ENCODE measurements around the gene AGPAT4. TPM values are rescaled to one million over a fixed set of nuclear protein-coding genes. Genes with fewer than 3 reads are reported as not detected.

Gene AGPAT4
- total and polyA plus RNA-seq, 2 of the 4 experiments (the other 2 are of a cell fraction): 3.6 to 3.8 TPM

- Histone ChIP-seq H3K27ac (ENCODE audit: insufficient read depth, low read length) (peak overlapping the region; percentile 70), H2BK120ac (ENCODE audit: low read depth, low read length) (peak overlapping the region; percentile 92), H2BK5ac (ENCODE audit: low read depth, low read length, poor library complexity, severe bottlenecking) (peak overlapping the region; percentile 59), H3K36me3 (ENCODE audit: control insufficient read depth, insufficient read depth, low read length) (no peaks in the 10 kb centered on the region), H3K27me3 (ENCODE audit: control insufficient read depth, insufficient read depth, low read length) (no peaks in the 10 kb centered on the region), H3K14ac (replicated peaks; ENCODE audit: low read depth, low read length) (peak overlapping the region; percentile 92), H2AK5ac (ENCODE audit: low read depth, low read length) (no peak overlapping the region; the same call in 1 of the 2 replicates), H3K18ac (ENCODE audit: low read depth, low read length) (peak overlapping the region; percentile 79), H3K9me1 (ENCODE audit: insufficient read depth, low read length) (no peaks in the 10 kb centered on the region), H3K4me2 (ENCODE audit: low read depth, low read length) (peak overlapping the region; percentile 88), H3K9ac (ENCODE audit: low read depth, low read length) (peak overlapping the region; percentile 77), H2AFZ (replicated peaks; ENCODE audit: low read length, poor library complexity) (peak overlapping the region; percentile 92), H4K8ac (ENCODE audit: low read depth in 2 of 2, low read length in 2 of 2) (peak overlapping the region; percentile 78 to 82), H3K9me3 (ENCODE audit: control insufficient read depth, insufficient read depth, low read length) (no peaks in the 10 kb centered on the region), H3K4ac (ENCODE audit: low read depth, low read length) (peak overlapping the region; percentile 87), H2BK20ac (ENCODE audit: low read depth, low read length) (peak overlapping the region; percentile 83), H2AK9ac (replicated peaks; ENCODE audit: low read depth, low read length, poor library complexity) (peak overlapping the region; percentile 23), H3K56ac (ENCODE audit: extremely low read depth, insufficient read depth, low read length) (peak overlapping the region; percentile 87), H3K4me3 (ENCODE audit: insufficient read depth, low read depth, low read length) (peak overlapping the region; percentile 68), H3K4me1 (ENCODE audit: control insufficient read depth, insufficient read depth, low read length) (0 out of 2 replicates have a peak, but pooled peaks cover 1% of the 10 kb centered on the region), H2BK15ac (ENCODE audit: low read depth, low read length) (peak overlapping the region; percentile 71; the same call in 2 of the 3 replicates), H4K5ac (ENCODE audit: low read depth, low read length) (peak overlapping the region; percentile 56; the same call in 1 of the 2 replicates), H4K20me1 (ENCODE audit: insufficient read depth, low read length) (no peaks in the 10 kb centered on the region), H3K23ac (ENCODE audit: low read depth, low read length) (peak overlapping the region; percentile 97), H3K79me1 (ENCODE audit: low read depth in 1 of 2, low read length in 2 of 2) (peaks cover 3 to 21% of the 10 kb centered on the region in 2 experiments; a peak in 2 of 4 replicates), H4K91ac (ENCODE audit: insufficient read depth, low read depth, low read length) (peak overlapping the region; percentile 84)
- POLR2A ChIA-PET (ENCODE audit: unreplicated experiment): no interaction called here
- in situ Hi-C loops (cut with MboI; ENCODE audit: low sequenced_read_pairs): loop anchor here (10.0 to 25.0 kb wide), 2 partner anchors 110 to 287 kb away; partner anchors contain the start of gene MAP3K4
- TF ChIP-seq CHD1 (IDR thresholded peaks at IDR 0.05; ENCODE audit: low read depth, low read length) (no peak), MXI1 (IDR thresholded peaks at IDR 0.05; ENCODE audit: borderline replicate concordance, low read depth, low read length) (no peak), USF2 (IDR thresholded peaks at IDR 0.05; ENCODE audit: low read depth, low read length) (no peak), RAD21 (IDR thresholded peaks at IDR 0.05; ENCODE audit: low read length) (no peak), MAZ (IDR thresholded peaks at IDR 0.05; ENCODE audit: borderline replicate concordance, low read depth, low read length) (no peak), RCOR1 (IDR thresholded peaks at IDR 0.05; ENCODE audit: insufficient replicate concordance, low read length) (no peak), RFX5 (IDR thresholded peaks at IDR 0.05; ENCODE audit: low read depth, low read length) (no peak), CTCF (conservative IDR thresholded peaks at IDR 0.05; ENCODE audit: low read depth, low read length) (no peak), CEBPB (IDR thresholded peaks at IDR 0.05; ENCODE audit: low read depth, low read length) (no peak), BHLHE40 (IDR thresholded peaks at IDR 0.05; ENCODE audit: low read depth, low read length) (no peak), FOS (IDR thresholded peaks at IDR 0.05; ENCODE audit: low read depth, low read length) (no peak), SMC3 (IDR thresholded peaks at IDR 0.05; ENCODE audit: low read depth, low read length) (no peak)
- TF ChIP-seq, protein P1, sequence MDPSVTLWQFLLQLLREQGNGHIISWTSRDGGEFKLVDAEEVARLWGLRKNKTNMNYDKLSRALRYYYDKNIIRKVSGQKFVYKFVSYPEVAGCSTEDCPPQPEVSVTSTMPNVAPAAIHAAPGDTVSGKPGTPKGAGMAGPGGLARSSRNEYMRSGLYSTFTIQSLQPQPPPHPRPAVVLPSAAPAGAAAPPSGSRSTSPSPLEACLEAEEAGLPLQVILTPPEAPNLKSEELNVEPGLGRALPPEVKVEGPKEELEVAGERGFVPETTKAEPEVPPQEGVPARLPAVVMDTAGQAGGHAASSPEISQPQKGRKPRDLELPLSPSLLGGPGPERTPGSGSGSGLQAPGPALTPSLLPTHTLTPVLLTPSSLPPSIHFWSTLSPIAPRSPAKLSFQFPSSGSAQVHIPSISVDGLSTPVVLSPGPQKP (IDR thresholded peaks at IDR 0.05; ENCODE audit: borderline replicate concordance, low read depth, low read length): no peak
- ATAC-seq (ENCODE audit: low read depth) (peak; percentile 10; the same call in 1 of the 2 replicates), DNase-seq (no peak)
- CTCF ChIA-PET: interaction anchor here (0.7 to 1.1 kb wide), 2 partner anchors 96 to 281 kb away, joined by 3 read pairs; no protein-coding TSS in a partner anchor
- dilution Hi-C loops (cut with HindIII; ENCODE audit: low sequenced_read_pairs, unreplicated experiment): no loop called here
- intact Hi-C loops (cut with micrococcal nuclease): loop anchor here (1.0 to 5.0 kb wide), 7 partner anchors 46 to 344 kb away; partner anchors contain the start of gene MAP3K4
- WGBS, 2 experiments (ENCODE audit: extremely low coverage in 2 of 2, insufficient read length in 1 of 2): no CpG with 5 or more reads among the region's 8 CpGs
- no TSS peak for BruUV-seq (replicated peaks)
Observed at GRCh38 chr6:161274488-161274858, 612 bp upstream of the AGPAT4 start.
